Measurements from ENCODE around the gene IPCEF1.

Gene IPCEF1

DNA sequence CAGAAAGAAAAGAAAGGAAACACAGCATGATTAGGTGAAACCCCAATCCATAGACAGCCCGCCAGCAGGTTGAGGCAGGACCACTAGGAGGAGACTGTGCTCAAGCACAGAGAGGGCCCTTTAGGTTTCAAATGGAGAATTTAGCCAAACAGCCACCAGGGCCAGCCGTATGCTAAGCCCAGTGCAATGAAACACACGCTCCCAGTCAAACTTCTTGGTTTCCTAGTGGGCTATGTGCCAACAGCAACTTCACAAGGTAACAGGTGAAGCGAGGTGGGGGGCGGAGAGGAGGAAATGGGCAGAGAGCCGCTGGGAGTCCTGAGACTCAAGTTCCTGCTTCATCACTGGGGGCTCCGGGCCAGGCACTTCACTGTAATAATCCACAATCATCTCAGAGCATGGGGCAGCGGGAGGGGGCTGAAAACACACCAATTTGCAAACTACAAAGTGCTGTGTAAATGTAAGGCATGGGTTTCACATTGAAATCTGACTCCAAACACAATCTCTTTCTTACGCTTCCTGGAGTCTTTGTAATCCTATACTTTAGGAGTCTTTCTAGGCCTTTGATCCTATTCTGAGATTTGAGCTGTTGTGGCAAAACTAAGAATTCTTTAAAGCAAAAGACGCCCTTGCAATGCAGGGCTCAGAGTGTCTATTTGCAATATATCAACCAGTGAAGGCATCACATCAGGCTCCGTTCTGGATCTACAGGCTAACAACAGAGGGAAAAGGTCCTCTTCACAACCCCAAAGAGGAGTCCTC, 200.3 kb downstream of the IPCEF1 start:
- peak; percentile 51 for DNase-seq

DNA sequence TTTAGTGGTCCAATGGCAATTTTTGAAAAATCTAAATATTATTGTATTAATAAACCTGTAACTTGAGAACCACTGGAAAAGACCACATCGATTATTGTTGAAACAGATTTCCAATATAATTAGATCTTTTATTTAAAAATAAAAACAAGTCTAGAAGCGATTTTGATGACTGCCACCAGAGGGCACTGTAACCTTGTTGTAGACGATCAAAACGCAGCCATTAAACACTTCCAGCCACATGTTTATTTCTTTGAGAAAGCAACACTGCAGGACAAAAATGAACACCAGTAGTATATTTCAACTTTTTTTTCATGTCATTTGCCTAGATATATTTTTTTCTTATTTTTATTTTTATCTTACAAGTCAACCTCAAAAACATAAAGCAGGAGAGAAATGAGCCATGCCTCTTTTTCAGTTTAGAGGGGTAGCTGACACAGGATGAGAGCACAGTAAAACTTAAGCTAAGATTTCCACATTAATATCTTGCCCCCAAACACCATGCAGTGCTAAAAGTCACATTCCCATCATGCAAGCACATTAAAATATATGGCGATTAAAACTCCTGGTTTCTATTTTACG, 202.1 kb downstream of the IPCEF1 start:
- peak; percentile 76 for DNase-seq

GRCh38 chr6:154143753-154144152, 212.8 kb downstream of the IPCEF1 start:
- no peak for DNase-seq

GRCh38 chr6:154140743-154141142, 215.9 kb downstream of the IPCEF1 start:
- DNase-seq, result no peak

DNA sequence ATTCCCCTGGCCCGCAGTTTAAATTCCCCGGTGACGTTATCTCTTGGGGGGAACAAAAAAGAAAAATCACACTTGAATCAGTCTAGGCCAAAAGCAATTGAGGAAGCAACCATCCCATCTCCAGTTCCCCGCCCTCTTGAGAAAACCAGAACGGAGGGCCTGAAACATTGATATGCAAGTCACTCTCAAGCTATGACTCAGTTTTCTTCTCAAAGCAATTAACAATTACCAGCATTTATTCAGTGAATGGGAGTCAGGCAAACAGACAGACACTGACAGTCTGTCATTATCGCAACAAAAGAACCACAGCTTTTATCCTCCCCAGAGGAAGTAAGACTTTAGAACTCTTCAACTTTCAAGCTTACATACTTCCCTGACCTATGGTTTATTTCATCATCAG, 216.7 kb downstream of the IPCEF1 start:
- no peak for DNase-seq

- no peak for DNase-seq
Measured at GRCh38 chr6:154138793-154139192, 217.8 kb downstream of the IPCEF1 start.

GRCh38 chr6:154134471-154135147, 222.0 kb downstream of the IPCEF1 start:
- no peak for DNase-seq

GRCh38 chr6:154127657-154128056, 228.9 kb downstream of the IPCEF1 start:
- peak; percentile 83 for DNase-seq

DNA sequence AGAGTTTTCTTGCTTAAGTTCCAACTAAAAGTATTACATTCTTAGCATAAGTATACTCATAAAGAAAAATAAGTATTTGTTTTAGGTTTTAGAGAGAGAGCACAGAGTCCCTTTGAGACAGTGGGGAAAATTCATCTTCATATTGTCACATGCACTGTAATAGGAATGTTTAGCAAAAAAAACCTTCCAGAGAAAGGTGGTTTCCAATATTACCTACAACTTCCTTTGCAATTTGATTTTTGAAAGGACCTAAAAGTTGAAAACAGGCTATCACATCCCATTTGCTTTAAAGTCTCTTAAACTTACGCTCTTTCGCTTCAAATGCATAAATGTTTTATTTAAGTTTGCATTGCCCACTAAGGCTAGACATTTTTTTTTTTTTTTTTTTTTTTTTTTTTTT, 231.2 kb downstream of the IPCEF1 start:
- DNase-seq, result no peak

DNA sequence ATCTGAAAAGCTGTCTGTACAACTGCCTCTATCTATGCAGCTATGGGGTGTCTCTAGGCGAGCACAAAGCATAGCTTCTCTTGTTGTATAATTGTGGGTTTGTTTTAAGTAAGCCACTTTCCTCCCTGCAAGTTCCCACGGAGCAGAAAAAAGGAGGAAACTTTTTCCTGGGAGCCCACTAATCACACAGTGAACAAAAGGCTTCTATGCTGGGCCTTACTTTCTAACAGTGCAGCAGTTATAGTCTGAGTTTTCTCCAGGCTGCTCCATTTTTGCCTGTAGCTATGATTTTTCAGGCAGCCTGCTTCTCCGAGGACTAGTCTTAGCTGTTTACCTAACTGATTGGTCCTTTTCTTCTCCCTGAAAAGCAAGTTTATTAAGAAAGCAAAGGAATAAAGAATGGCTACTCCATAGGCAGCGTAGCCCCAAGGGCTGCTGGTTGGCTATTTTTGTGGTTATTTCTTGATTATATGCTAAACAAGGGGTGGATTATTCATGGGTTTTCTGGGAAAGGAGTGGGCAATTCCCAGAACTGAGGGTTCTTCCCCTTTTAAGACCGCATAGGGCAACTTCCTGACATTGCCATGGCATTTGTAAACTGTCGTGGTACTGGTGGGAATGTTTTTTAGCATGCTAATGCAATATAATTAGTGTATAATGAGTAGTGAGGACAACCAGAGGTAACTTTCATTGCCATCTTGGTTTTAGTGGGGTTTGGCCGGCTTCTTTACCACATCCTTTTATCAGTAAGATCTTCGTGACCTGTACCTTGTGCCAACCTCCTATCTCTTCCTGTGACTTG, 233.2 kb downstream of the IPCEF1 start:
- DNase-seq, result no peak

GRCh38 chr6:154122195-154122925, 234.2 kb downstream of the IPCEF1 start:
- DNase-seq, result no peak

GRCh38 chr6:154117485-154117884, 239.1 kb downstream of the IPCEF1 start:
- DNase-seq, result no peak

GRCh38 chr6:154113392-154113791, 243.2 kb downstream of the IPCEF1 start:
- no peak for DNase-seq

DNA sequence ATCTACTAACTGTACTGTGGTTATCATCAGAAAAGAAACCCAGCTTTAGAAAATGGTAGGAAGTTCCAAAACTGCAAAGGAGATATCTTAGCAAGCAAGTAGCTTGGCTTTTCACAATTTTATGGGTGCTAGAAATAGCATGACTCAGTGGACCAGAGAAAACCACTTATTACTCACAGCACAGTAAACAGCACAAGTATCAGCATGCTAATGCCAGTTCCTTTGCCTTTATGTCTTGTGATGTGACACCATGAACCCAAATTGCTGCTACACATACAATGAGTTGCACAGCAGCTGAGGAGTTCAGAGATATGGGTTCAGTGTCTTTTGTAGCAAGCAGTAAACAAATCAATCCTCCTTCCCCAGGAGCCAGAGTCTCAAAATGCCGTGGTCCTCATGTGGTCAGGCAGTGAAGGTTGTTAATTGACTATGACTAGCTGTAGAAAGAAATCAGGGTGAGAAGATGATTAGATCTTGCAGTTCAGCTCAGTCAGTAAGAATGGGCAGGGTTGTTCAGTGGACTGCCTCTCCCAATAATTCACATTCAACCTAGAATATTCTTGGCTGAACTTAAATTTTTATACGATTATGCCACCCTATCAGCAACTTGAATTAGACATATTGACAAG, 244.3 kb downstream of the IPCEF1 start:
- DNase-seq, result no peak

GRCh38 chr6:154111025-154111424, 245.6 kb downstream of the IPCEF1 start:
- DNase-seq, result no peak

DNA sequence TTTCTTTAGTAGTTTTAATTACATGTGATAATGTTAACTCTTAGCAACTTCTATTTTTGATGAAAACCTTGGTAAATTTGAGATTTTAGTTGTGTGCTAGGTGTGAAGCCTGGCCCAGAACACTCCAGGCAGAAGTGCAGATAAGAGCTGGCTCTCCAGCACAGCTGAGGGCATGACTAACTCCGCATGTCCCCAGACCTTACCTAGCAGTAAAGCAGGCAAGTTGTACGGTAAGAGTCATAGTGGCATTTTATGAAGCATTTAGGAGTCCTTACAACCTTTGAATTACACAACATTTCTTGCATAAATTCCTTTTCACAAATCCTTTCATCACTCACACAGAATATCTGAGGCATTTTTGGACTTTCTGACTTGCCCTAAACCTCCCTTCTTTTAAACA, 250.4 kb downstream of the IPCEF1 start:
- no peak for DNase-seq

All from NCI-H146 (cell line).